Gastrocnemius medialis (tissue), 4 donors: Measurements from ENCODE around the gene BCOR.

Experiments
- CTCF ChIP-seq, 5 experiments: fragments of 450-650 bp in 3 of 5; fragments of 200-600 bp in 2 of 5; sonication (generic) in 2 of 5; IDR thresholded peaks in 4 of 5; conservative IDR thresholded peaks in 1 of 5; 1 replicate in 4 of 5; 2 replicates in 1 of 5; pipeline ENCODE4 v1.5.1; 2016 to 2019; ENCODE audit warnings: antibody characterized with exemption in 5 of 5, mild to moderate bottlenecking in 3 of 5, moderate library complexity in 3 of 5
- POLR2A ChIP-seq, 2 donors: fragments of 450-650 bp; IDR thresholded peaks; one replicate each; pipeline ENCODE4 v1.6.1; 2017; ENCODE audit warnings: antibody characterized with exemption in 2 of 2, mild to moderate bottlenecking in 2 of 2, moderate library complexity in 2 of 2

GRCh38 chrX:40084471-40085101 lies 13.2 kb downstream of the BCOR start:
- TF ChIP-seq CTCF (IDR thresholded peaks at IDR 0.05 in 4 of 5, conservative IDR thresholded peaks at IDR 0.05 in 1 of 5) = no peak
- no peak for TF ChIP-seq POLR2A (IDR thresholded peaks at IDR 0.05)
